DND-41 (cell line): ENCODE results near the gene HOMER3.

ENCODE experiments used
- ATAC-seq: fragments of 200-7000 bp; cut with Tn5 transposase; 3 replicates; pipeline ENCODE4 v1.9.1; 2021; ENCODE audit warnings: low read depth; ENCODE audit not compliant: insufficient read depth
- DNase-seq: peaks from one replicate; pipeline ENCODE4 v3.0.0-alpha.2; 2020
- H2AFZ ChIP-seq: 2 replicates; pipeline ENCODE4 v1.6.0; 2012; ENCODE audit warnings: low read depth, low read length
- H3K27ac ChIP-seq: 2 replicates; pipeline ENCODE4 v1.5.1; 2012; ENCODE audit warnings: low read length, inconsistent platforms
- H3K27me3 ChIP-seq: fragments of 200-600 bp; sonication (generic); 2 replicates; pipeline ENCODE4 v1.6.0; 2012; ENCODE audit warnings: low read length, mild to moderate bottlenecking, inconsistent platforms; ENCODE audit not compliant: insufficient read depth, poor library complexity
- H3K36me3 ChIP-seq: 2 replicates; pipeline ENCODE4 v1.5.1; 2012; ENCODE audit warnings: low read length, inconsistent platforms; ENCODE audit not compliant: insufficient read depth
- H3K4me1 ChIP-seq: 2 replicates; pipeline ENCODE4 v1.5.1; 2012; ENCODE audit warnings: mild to moderate bottlenecking, low read length; ENCODE audit not compliant: insufficient read depth
- H3K4me2 ChIP-seq: 2 replicates; pipeline ENCODE4 v1.6.0; 2012; ENCODE audit warnings: mild to moderate bottlenecking, moderate library complexity, low read length, inconsistent platforms; ENCODE audit not compliant: insufficient read depth
- H3K4me3 ChIP-seq, 2 experiments: fragments of 200-600 bp in 1 of 2; shearing (Covaris generic) in 1 of 2; 2 replicates each; pipeline ENCODE4 v1.5.1; 2012 to 2016; ENCODE audit warnings: inconsistent platforms in 2 of 2, low read length in 2 of 2, mild to moderate bottlenecking in 2 of 2, low read depth in 1 of 2, moderate library complexity in 1 of 2
- H3K79me2 ChIP-seq: 2 replicates; pipeline ENCODE4 v1.6.0; 2012; ENCODE audit warnings: low read length, inconsistent platforms; ENCODE audit not compliant: insufficient read depth
- H3K9ac ChIP-seq: 2 replicates; pipeline ENCODE4 v1.6.0; 2012; ENCODE audit warnings: low read depth, mild to moderate bottlenecking, inconsistent platforms, low read length, moderate library complexity
- H3K9me3 ChIP-seq: 2 replicates; pipeline ENCODE4 v1.5.1; 2012; ENCODE audit warnings: low read length, moderate library complexity, mild to moderate bottlenecking, inconsistent platforms; ENCODE audit not compliant: insufficient read depth, severe bottlenecking
- H4K20me1 ChIP-seq: 2 replicates; pipeline ENCODE4 v1.6.0; 2012; ENCODE audit warnings: low read length; ENCODE audit not compliant: insufficient read depth
- CTCF ChIP-seq: IDR thresholded peaks from 2 replicates; pipeline ENCODE4 v1.5.1; 2012; ENCODE audit warnings: borderline replicate concordance, low read length, moderate library complexity, mild to moderate bottlenecking; ENCODE audit not compliant: poor library complexity, severe bottlenecking; ENCODE audit errors: extremely low read depth
- EZH2 ChIP-seq: IDR thresholded peaks from 3 replicates; pipeline ENCODE4 v1.6.1; 2012; ENCODE audit warnings: borderline replicate concordance, low read depth, mild to moderate bottlenecking, moderate library complexity, low read length, inconsistent platforms; ENCODE audit not compliant: severe bottlenecking

Gene HOMER3

DNA sequence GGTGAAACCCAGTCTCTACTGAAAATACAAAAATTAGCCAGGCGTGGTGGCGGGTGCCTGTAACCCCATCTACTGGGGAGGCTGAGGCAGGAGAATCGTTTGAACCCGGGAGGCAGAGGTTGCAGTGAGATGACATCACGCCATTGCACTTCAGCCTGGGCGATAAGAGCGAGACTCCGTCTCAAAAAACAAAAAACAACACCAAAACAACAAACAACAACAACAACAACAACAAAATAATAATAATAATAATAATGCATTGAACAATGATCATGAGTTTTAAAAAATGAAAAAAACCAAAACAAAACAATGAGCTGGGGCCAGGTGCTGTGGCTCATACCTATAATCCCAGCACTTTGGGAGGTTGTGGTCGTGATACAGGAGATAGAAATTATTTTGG lies 23.1 kb upstream of the HOMER3 start:
- H3K79me2 ChIP-seq, result no peaks in the 10 kb centered on the region
- DNase-seq (no peak), ATAC-seq (no peak)
- H3K9ac ChIP-seq, result no peak overlapping the region
- no peak overlapping the region for H3K27ac ChIP-seq
- H4K20me1 ChIP-seq, result no peaks in the 10 kb centered on the region
- no peak overlapping the region for H3K4me3 ChIP-seq
- H3K4me1 ChIP-seq, result no peaks in the 10 kb centered on the region
- no peaks in the 10 kb centered on the region for H3K9me3 ChIP-seq
- TF ChIP-seq CTCF, result no peak
- no peak for TF ChIP-seq EZH2
- H3K36me3 ChIP-seq, result no peaks in the 10 kb centered on the region
- H3K4me2 ChIP-seq, result no peak overlapping the region
- H3K27me3 ChIP-seq, result no peaks in the 10 kb centered on the region
- no peak overlapping the region for H2AFZ ChIP-seq

GRCh38 chr19:18961767-18962620 lies 21.0 kb upstream of the HOMER3 start:
- Histone ChIP-seq H3K79me2 (no peaks in the 10 kb centered on the region), H2AFZ (no peak overlapping the region), H3K4me1 (no peaks in the 10 kb centered on the region), H3K9ac (no peak overlapping the region), H3K9me3 (no peaks in the 10 kb centered on the region), H3K27me3 (no peaks in the 10 kb centered on the region), H3K4me3 (no peak overlapping the region), H3K4me2 (no peak overlapping the region), H4K20me1 (no peaks in the 10 kb centered on the region), H3K36me3 (no peaks in the 10 kb centered on the region), H3K27ac (no peak overlapping the region)
- DNase-seq (no peak), ATAC-seq (no peak)
- TF ChIP-seq CTCF (no peak), EZH2 (no peak)

DNA sequence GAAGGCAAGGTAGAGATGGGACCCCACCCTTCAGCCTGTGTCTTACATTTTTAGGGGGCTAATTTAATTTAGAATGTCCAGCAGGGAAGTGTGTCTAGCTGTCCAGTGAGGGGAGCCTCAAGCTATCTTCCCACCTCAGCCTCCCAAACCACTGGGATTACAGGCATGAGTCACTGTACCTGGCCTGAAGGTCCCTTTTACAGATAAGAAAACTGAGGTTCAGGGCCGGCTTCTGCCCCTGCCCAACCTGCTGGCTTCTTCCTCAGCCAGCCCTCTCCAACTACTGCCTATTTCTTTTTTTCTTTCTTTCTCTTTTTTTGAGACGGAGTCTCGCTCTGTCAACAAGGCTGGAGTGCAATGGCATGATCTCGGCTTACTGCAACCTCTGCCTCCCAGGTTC lies 19.4 kb upstream of the HOMER3 start:
- H3K4me2 ChIP-seq, result no peak overlapping the region
- H2AFZ ChIP-seq, result no peak overlapping the region
- no peak overlapping the region for H3K9ac ChIP-seq
- H3K4me1 ChIP-seq, result no peaks in the 10 kb centered on the region
- no peaks in the 10 kb centered on the region for H3K9me3 ChIP-seq
- no peaks in the 10 kb centered on the region for H3K36me3 ChIP-seq
- no peak for TF ChIP-seq CTCF
- no peak for TF ChIP-seq EZH2
- ATAC-seq (no peak), DNase-seq (no peak)
- no peak overlapping the region for H3K27ac ChIP-seq
- H4K20me1 ChIP-seq, result no peaks in the 10 kb centered on the region
- no peaks in the 10 kb centered on the region for H3K27me3 ChIP-seq
- no peak overlapping the region for H3K4me3 ChIP-seq
- H3K79me2 ChIP-seq, result no peaks in the 10 kb centered on the region

GRCh38 chr19:18955042-18955441 lies 14.0 kb upstream of the HOMER3 start:
- H3K4me3 ChIP-seq, result no peak overlapping the region
- no peaks in the 10 kb centered on the region for H3K36me3 ChIP-seq

More at GRCh38 chr19:18955042-18955441, 14.0 kb upstream of the HOMER3 start:
- Histone ChIP-seq H4K20me1 (no peaks in the 10 kb centered on the region), H3K4me2 (no peak overlapping the region), H3K9ac (no peak overlapping the region), H3K9me3 (no peaks in the 10 kb centered on the region), H2AFZ (no peak overlapping the region), H3K4me1 (no peaks in the 10 kb centered on the region), H3K27ac (no peak overlapping the region), H3K79me2 (no peaks in the 10 kb centered on the region), H3K27me3 (no peaks in the 10 kb centered on the region)
- ATAC-seq, result no peak
- no peak for TF ChIP-seq EZH2
- no peak for TF ChIP-seq CTCF
- no peak for DNase-seq
